ENCODE data around the gene GPX1.

The GPX1 gene

GRCh38 chr3:49343163-49343562 is 15.0 kb downstream of the GPX1 start:
- no peak for TF ChIP-seq CTCF (IDR thresholded peaks at IDR 0.05; ENCODE audit: insufficient read depth, low read length, poor library complexity, severe bottlenecking)
- no peak overlapping the region for H3K4me3 ChIP-seq (replicated peaks; ENCODE audit: low read depth, low read length)
- DNase-seq (ENCODE audit: extremely low read depth, insufficient read length) = peak; percentile 35
- no peaks in the 10 kb centered on the region for H3K36me3 ChIP-seq (ENCODE audit: control insufficient read depth, insufficient read depth, low read length)
- H3K27me3 ChIP-seq (replicated peaks; ENCODE audit: control insufficient read depth, insufficient read depth, low read length) = no peaks in the 10 kb centered on the region

GRCh38 chr3:49341996-49342395 is 16.2 kb downstream of the GPX1 start:
- no peak overlapping the region for H3K4me3 ChIP-seq (replicated peaks; ENCODE audit: low read depth, low read length)
- H3K36me3 ChIP-seq (ENCODE audit: control insufficient read depth, insufficient read depth, low read length) = no peaks in the 10 kb centered on the region
- no peak for DNase-seq (ENCODE audit: extremely low read depth, insufficient read length)
- TF ChIP-seq CTCF (IDR thresholded peaks at IDR 0.05; ENCODE audit: insufficient read depth, low read length, poor library complexity, severe bottlenecking) = no peak
- no peaks in the 10 kb centered on the region for H3K27me3 ChIP-seq (replicated peaks; ENCODE audit: control insufficient read depth, insufficient read depth, low read length)

GRCh38 chr3:49339941-49340800 is 18.0 kb downstream of the GPX1 start, which contains the start of gene USP4:
Gene USP4 (minus strand): TSS chr3:49340053. CDS start chr3:49340024, 29 bp downstream.
- DNase-seq (ENCODE audit: extremely low read depth, insufficient read length) = peak; percentile 99
- peak; percentile 69 for TF ChIP-seq CTCF (IDR thresholded peaks at IDR 0.05; ENCODE audit: insufficient read depth, low read length, poor library complexity, severe bottlenecking)
- Histone ChIP-seq H3K36me3 (ENCODE audit: control insufficient read depth, insufficient read depth, low read length) (no peaks in the 10 kb centered on the region), H3K4me3 (replicated peaks; ENCODE audit: low read depth, low read length) (peak within 1 kb of the TSS; percentile 98), H3K27me3 (replicated peaks; ENCODE audit: control insufficient read depth, insufficient read depth, low read length) (no peaks in the 10 kb centered on the region)

- no peak for TF ChIP-seq CTCF (IDR thresholded peaks at IDR 0.05; ENCODE audit: insufficient read depth, low read length, poor library complexity, severe bottlenecking)
- Histone ChIP-seq H3K27me3 (replicated peaks; ENCODE audit: control insufficient read depth, insufficient read depth, low read length) (no peaks in the 10 kb centered on the region), H3K4me3 (replicated peaks; ENCODE audit: low read depth, low read length) (peak overlapping the region; percentile 98), H3K36me3 (ENCODE audit: control insufficient read depth, insufficient read depth, low read length) (peaks cover 3% of the 10 kb centered on the region)
- DNase-seq (ENCODE audit: extremely low read depth, insufficient read length) = no peak
Measured at GRCh38 chr3:49339581-49339940, 18.6 kb downstream of the GPX1 start.

GRCh38 chr3:49333916-49334633 is 24.1 kb downstream of the GPX1 start:
- no peak for DNase-seq (ENCODE audit: extremely low read depth, insufficient read length)
- no peak for TF ChIP-seq CTCF (IDR thresholded peaks at IDR 0.05; ENCODE audit: insufficient read depth, low read length, poor library complexity, severe bottlenecking)
- no peak overlapping the region for H3K4me3 ChIP-seq (replicated peaks; ENCODE audit: low read depth, low read length)
- peaks cover 19% of the 10 kb centered on the region for H3K36me3 ChIP-seq (ENCODE audit: control insufficient read depth, insufficient read depth, low read length)
- no peaks in the 10 kb centered on the region for H3K27me3 ChIP-seq (replicated peaks; ENCODE audit: control insufficient read depth, insufficient read depth, low read length)
